NOMO-1 (cell line): ENCODE measurements around the gene PLEKHA8.
"Not testable (repeated sequence)": the region's sequence is repeated elsewhere in the genome, so short reads cannot be mapped to it uniquely, and the experiment has no call there.

ENCODE experiments used
- DNase-seq, 2 experiments: peaks; one replicate each; lab custom pipeline; 2025; ENCODE audit not compliant: unreplicated experiment in 2 of 2; lab: John Stamatoyannopoulos, UW

The PLEKHA8 gene

DNA sequence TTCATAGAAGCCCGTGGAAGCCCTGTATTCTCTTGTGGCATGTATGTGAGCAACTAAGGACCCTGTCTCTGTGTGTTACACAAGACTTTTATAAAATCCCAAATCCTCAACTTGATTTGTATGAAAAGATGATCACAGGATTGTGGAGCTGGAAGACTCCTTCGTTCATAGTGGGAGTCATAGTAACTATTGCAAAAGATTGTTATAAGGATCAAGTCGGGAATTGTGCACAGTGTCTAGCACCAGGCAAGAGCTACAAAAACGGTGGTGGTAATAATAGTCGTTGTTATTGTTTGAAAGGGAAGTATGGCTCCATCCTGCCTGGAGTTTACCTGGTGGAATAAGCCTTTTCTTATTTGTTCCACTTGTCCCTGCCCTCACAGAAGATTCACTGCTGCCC, 63.8 kb downstream of the PLEKHA8 start:
- no peak for DNase-seq

DNA sequence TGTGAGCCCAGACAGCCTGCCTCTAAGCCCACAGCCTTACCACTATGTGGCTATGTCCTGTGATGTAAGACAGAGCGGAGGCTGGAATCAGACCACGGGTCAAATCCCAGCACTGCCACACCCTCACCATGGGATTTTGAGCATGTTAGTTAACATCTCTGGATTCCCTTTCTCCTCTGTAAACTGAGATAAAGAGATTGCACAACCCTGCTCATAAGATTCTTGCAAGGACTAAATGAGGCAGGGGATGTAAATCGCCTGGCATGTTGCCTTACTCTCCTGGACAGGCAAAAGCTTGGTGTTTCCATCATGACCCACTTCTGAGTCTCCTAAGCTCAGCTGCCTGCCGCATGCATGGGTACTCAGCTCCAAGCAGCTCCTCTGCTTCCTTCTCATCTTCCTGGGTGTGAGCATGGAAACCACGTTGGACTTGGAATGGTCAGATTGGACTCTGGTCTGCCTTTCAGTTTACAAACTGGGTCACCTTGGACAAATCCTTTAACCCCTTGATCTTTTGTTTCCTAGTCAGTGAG, 65.3 kb downstream of the PLEKHA8 start:
- DNase-seq, result no peak

DNA sequence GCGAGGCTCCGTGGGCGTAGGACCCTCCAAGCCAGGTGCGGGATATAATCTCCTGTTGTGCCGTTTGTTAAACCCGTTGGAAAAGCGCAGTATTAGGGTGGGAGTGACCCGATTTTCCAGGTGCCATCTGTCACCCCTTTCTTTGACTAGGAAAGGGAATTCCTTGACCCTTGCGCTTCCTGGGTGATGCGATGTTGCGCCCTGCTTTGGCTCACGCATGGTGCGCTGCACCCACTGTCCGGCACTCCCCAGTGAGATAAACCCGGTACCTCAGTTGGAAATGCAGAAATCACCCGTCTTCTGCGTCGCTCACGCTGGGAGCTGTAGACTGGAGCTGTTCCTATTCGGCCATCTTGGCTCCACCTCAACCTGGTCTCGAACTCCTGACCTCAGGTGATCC, 70.4 kb downstream of the PLEKHA8 start:
- DNase-seq, result not testable (repeated sequence)

DNA sequence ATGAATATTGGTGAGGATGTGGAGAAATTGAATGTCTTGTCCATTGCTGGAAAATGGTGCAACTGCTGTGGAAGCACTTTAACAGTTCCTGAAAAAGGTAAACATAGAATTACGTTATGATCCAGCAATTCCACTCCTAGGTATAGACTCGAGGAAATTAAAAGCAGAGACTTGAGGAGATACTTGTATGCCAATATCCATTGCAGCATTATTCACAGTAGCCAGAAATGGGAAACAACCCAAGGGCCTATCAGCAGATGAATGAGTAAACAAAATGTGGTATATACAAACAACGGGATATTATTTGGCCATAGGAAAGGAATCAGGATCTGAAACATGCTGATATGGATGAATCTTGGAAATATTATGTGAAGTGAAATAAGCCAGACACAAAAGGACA, 74.1 kb downstream of the PLEKHA8 start:
- DNase-seq, result no peak

DNA sequence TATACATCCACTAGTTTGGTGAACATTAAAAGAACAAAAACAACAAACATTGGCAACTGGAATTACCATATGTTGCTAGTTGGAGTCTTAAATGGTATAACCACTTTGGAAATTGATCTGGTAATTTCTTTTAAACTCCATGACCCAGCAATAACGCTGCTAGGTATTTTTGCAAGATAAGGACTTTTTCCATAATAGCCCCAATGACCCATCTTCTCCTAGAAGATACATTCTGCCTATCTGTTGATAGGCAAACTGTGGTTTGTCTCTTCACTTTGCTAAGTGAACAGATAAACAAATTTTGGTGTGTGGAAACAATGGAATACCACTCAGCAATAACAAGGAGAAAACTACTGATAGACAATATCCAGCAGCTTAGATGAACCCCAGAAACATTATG, 75.9 kb downstream of the PLEKHA8 start:
- no peak for DNase-seq

DNA sequence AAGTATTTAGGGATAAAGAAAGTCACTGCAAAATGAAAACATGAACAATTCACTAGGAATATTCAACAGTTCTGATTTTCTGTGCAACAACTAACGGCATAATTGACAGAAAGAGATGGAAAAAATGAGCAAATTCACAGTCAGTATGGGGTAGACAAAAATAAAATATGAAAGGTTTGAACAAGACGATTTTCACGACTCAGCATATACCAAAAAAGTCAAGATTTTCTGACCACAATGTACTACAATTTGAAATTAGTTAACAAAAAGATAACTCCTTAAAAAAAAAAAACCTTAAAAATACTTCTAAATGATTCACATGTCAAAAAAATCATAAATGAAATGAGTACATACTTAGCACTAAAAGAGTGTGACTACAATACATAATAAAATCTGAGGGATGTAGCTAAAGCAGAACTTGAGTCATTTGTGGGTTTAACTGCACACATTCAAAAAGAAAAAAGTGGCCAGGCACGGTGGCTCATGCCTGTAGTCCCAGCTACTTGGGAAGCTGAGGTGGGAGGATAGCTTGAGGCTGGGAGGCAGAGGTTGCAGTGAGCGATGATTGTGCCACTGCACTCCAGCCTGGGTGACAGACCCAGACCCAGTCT, 84.0 kb downstream of the PLEKHA8 start:
- DNase-seq, result no peak

DNA sequence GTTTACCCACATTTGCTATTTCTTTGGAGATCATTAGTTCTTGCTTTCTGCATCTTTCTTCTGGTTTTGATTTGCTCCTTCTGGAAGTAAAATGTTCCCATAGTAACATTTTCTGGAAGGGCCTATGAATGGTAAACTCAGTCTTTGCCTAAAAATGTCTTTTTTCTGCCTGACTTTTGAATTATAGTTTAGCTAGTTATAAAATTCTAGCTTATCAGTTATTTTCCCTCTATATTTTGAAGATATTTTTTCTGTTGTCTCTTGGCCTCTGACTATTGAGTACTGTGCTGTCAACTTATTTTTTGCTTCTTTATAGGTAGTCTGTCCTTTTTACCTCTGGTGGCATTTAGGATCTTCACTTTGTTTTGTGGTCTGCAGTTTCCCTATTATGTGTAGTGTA, 84.9 kb downstream of the PLEKHA8 start:
- no peak for DNase-seq

DNA sequence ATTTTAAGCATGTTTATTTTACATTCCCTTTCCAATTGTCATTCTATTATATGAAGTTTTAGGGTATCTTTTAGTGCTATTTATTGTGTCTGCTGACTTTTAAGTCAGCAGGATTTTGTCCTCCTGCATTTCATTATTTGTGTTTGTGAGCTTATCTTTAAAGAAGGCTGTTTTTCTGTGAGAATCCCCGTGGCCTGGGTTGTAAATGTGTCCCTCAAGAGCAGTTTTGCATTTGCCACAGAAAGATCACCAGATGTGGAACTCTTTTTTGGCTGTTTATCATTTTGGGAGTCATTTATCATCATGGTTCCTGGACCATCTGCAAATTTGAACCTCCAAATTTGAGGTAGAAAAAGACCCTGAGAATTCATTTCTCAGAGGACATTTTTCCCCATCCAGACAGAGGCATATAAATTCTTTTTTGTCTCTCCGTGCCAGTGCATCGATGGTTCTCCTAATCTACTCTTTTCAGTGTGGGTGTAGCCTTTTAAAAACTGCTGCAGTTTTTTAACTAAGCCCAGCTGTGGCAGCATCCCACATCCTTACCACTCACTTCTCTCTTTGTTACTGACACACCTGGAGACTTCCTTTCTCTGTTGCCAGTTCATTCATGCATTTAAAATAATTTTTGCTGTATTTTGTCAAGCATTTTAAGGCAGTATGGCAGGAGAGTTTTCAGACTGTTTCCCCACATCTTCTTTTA, 86.5 kb downstream of the PLEKHA8 start:
- no peak for DNase-seq

DNA sequence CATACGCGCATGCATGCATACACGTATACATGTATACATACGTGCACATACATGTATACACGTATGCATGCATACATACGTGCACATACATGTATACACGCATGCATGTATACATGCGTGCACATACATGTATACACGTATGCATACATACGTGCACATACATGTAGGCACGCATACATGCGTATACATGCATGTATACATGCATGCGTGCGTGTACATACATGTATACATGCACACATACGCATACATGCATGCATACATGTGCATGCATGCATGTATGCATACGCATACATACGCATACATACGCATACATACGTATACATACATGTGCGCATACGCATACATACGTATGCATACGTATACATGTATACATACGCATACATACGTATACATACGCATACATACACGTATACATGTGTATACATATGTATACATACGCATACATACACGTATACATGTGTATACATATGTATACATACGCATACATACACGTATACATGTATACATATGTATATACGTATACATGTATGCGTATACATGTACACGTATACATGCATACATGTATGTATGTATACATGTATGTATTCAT, 87.6 kb downstream of the PLEKHA8 start:
- DNase-seq, result no peak

DNA sequence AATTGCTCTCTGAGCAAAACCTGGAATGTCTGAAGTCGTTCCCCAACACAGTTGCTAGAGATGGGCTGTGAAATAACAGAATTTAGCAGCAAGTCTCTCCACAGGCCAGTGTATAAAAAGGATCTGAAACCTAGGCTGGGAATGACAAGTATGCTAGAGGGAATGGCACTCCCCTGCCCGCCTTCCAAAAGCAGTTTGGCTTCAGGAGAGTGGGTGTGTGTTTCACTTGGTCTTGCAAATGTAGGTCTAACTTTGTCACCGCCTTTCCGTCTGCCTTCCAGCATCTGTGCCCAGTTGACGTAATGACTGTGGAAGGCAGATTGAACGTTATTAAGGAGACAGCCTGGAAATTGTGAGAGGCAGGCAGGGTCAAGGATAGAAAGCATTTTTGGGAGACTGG, 88.6 kb downstream of the PLEKHA8 start:
- DNase-seq, result no peak

DNA sequence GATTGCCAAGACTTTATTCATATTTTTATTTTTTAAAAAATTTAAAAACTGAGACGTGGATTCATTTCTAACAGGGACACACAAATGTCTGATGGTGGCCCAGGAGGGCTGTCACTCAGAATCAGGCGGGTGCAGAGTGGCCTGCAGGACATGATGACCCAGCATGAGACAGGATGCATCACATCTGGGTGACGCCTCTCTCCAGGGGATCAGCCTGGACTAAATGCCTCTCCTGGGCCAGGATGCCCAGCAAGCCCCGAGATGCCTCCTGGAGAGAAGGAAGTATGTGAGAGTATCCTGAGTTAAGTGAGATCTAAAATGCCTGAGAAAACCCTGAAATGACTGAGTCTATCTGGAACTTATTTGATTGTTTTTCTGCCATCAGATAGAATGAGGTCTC, 89.7 kb downstream of the PLEKHA8 start:
- DNase-seq, result no peak

DNA sequence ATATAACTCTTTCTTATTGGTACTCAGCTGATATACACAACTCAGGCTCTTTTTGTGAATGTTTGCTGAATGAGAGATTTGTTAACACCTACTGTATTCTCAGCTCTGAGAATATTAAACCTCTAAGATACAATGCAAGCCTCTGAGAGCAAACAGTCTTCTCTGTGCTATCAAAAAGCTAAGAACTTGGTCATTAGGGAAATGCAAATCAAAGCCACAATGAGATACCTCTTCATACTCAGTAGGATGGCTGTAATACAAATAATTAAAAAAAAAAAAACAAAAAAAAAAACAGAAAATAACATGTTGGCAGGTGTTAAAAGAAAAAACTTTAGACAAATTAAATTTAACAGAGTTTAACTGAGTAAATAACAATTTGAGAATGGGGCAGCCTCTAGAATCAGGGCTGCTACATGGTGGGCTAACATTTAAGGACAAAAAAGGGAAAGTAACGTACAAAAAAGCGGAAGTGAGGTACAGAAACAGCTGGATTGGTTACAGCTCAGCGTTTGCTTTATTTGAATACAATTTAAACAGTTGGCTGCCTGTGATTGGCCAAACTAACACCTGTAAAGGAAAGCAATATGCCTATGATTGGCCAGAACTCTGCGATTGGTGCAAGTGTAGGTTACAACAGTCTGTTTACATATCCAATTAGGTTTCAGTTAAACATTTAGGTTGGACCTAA, 91.8 kb downstream of the PLEKHA8 start:
- DNase-seq, result no peak

DNA sequence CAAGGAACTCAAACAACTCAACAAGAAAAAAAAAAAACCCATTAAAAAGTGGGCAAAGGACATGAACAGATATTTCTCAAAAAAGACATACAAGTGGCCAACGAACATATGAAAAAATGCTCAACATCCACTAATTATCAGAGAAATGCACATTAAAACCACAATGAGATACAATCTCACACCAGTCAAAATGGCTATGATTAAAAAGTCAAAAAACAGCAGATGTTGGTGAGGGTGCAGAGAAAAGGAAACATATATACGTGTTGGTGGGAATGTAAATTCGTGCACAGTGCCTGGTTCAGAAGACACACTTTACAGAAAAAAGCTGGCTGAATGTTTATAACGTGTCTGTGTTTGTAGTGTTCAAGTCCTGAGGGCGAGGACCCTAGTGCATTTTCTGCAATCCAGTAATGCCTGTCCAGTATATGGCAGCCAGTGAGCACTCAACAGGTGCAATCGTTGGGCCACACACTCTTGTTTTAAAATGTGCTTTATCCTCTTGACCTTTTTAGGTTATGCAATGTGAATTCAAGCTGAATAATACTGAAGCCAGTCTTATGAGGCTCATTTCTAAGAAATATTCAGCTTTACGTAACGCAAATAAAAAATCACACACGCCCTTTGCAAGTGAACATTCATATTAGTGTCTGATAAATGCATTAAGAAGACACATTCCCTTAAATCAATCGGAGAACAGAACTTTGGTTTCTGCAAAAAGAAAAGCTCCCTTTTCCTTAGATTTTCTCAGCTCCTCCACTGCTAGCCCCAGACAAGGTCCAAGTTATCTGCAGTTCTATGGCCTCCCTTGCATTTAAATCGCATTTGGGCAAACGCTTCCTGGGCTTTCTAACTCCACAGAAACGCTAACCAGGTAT, 105.8 kb downstream of the PLEKHA8 start:
- DNase-seq, result no peak

DNA sequence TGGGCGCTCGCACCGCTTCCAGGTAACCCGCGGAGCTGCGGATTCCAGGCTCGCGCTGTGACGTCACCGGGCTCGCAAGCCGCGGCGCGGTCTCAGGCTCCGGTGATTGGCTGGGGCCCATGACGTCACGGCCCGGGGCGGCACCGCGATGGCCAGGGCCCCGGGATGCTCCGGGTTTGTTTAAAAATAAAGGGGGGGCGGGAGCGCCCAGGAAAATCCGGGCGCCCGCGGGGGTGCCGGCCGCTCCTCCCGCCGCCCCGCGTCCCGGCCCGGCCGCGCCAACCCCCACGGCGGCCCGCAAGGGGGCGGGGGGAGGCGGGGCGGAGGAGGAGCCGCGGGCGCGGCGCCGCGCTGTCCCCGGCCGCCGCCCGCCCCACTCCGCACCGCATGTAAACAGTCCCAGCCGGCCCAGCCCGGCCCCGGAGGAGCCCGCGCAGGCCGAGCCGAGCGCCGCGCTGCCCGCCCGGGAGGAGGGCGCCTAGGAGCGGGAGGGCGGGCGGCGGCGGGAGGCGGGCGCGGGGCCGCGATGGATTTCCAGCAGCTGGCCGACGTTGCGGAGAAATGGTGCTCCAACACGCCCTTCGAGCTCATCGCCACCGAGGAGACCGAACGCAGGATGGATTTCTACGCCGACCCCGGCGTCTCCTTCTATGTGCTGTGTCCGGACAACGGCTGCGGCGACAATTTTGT, 106.5 kb downstream of the PLEKHA8 start, which contains the start of gene MTURN:
Gene MTURN (plus strand): TSS at position 376 of the 690 bp plus-strand sequence. CDS start 151 bp downstream, at position 527.
- DNase-seq, result peak; percentile 76 to 82

DNA sequence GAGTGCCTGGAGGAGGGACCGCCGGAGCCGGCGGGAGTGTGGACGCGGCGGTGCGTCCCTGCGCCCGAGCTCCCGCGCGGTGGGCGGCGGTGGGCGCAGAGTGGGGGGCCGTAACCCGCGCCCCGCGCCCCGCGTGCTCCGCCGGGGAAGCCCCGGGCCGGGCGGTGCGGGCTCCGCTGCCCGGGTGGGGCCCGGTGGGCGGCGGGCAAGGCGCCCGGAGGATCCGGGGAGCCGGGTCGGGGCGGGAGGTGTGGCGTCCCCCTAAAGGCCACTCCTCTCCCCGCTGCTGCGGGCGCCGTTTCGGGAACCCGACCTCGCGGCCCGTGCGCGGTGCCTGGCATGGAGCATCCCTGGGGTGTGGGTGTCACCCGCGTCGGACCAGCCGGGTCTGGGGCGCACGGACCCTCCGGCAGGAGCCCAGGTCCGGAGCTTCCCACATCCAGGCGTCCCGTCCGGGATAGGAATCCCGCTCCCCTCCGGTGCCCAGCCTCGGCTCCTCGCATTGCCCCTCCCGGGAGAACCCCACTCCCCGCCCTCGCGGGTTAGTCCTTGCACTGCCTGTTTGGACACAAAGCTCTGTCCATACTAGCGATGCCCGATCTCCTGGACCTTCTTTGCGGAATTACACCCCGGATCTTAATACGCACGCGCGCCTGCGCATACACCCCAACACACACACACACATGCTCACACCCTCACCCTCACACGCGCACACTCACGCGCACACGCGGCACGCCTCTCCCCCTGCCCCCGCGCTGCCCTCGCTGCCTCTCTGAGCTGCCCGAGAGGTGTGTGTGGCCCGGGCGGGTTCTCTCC, 107.3 kb downstream of the PLEKHA8 start:
- peak in 1 of 2 experiments; percentile 32 for DNase-seq

DNA sequence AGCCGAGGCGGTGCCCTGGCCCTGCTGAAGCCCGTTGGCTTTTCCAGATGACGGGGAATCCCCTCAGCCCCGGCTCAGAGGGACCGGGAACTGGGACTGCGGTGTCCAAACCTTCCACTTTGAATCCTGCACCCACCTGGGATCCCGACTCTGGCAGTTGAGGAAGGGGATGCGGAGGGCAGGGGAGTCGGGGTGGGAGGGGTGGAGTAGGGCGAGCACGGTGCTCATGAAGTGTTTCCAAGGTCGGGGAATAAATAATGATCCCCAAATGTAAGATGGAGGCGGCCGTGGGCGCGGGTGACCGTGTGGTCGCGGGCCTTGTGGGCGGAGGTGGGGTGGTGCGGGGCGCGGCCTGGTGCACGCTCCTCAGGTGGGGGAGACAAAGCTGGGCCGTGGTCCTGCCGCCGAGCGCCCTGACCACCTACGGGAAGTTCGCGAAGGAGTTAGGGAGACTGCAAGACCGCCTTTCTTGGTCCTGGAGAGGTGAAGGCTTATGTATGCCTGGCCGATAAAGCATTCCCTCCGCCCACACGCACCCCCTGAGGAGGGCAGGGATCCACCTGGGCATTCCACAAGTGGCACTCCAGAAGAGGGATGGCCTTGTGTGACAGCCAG, 108.0 kb downstream of the PLEKHA8 start:
- DNase-seq, result no peak

DNA sequence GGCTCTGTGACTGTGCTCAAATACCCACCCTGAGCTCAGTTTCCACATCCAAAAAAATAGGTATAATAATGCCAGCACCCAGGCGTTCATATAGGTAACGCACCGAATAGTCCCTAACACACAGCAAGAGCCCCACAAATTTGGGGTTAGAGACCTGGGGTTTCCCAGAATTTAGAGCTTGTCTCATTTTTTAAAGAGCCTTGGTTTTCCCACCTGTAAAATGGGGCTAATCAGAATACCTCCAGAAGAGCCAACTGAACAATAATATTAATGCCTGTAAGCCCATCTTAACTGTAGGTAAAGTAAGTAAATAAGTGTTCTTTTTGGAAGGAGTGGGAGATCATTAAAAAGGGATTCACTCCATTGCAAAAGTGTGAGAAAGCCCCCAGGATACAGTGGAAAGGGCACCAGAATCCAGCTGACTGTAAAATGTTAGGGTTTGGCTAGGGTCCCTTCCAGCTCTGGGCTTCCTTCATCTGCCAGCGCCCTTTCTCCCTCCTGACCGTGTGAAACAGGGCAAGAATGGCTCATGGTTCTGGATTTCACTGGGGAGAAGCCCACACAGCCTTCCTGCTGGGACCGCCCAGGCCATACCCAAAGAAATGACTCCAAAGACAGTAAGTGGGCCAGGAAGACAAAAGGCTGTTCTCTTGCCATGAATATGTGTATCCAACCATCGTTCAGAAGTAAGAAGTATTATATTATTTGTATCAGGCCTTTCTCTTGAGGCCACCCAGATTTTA, 108.7 kb downstream of the PLEKHA8 start:
- no peak for DNase-seq

DNA sequence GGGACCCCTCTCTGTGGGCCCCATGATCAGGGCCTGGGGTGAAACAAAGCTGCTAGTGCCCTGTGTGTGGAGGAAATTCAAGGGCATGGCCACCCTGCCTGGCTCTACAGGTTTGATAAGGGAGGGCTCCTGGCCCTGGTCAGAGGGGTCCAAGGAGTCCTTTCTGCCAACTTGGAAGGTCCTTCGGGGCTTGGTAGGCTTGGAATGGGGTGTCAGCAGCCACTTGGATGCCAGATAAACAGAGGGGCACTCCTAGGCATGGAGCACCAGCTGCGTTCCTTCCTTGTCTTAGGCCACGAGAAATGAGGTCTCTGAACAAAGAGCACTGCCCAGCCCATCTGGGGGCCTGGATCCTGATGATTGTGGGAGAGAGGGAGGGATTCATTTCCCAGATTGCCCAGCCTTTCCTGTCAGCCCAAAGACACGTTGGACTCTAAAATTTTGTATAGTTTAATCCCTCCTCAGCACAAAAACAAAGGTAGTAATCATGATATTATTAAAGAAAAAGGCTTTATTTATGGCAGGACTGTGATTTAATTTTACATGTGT, 111.7 kb downstream of the PLEKHA8 start:
- DNase-seq, result no peak
